ENCODE results near the gene CLMN. TPM values are rescaled to one million over a fixed set of nuclear protein-coding genes. Genes with fewer than 3 reads are reported as not detected.

Gene CLMN
- total and polyA plus RNA-seq, 2 of the 8 experiments (the other 6 are each of a cell fraction or from before 2014, with no cell fraction given) = 1.6 to 8.2 TPM

DNA sequence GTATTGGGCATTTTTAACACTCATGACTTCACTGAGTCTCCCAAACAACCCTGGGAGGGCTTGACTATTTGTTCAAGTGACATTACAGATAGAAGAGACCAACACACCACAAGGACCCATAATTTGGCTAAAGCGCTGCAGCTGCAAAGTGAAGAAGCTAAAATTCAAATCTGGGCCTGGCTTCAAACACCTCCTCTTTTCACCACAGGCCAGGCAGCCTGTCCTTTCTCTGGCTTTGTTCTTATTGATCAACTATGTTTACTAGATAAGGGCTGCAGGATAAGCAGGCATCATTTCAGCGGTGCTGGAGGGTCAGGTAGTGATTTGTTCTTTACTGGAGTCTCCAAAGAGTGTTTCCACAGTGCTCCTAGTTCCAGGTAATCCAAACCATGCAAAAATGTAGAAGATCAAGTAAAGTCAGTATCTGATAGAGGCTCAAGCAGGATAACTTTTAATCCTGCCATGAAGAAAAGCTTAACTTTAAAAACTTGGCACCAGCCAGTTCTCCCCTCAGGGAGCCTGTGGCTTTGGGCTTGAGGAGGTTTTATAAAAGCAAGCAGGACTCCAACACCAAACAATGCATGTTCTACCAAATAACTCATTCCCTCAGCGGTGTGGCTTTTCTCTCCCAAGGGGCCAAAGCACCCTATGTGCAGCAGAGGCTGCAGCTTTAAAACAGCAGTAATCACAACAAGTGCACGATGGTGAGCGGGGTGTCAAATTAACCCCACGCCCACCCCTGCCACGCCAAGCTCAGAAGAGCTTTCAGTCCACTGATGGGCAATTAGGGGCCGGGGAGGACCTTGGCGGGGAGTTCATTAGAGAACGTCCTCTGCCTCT lies 16.8 kb downstream of the CLMN start:
- Histone ChIP-seq H4K91ac (replicated peaks; ENCODE audit: insufficient read length, low read length) (no peak overlapping the region), H3K79me1 (ENCODE audit: low read depth, low read length) (no peaks in the 10 kb centered on the region), H3K36me3 (ENCODE audit: control insufficient read depth in 2 of 4, insufficient read depth in 4 of 4, low read length in 3 of 4) (no peaks in the 10 kb centered on the region), H3K9ac (replicated peaks in 1 of 4; ENCODE audit: extremely low read depth in 1 of 4, low read depth in 3 of 4, low read length in 3 of 4) (no peak overlapping the region), H3K23me2 (ENCODE audit: low read depth, low read length) (no peaks in the 10 kb centered on the region), H3K27ac (ENCODE audit: low read depth, low read length) (no peak overlapping the region), H3K4me1 (replicated peaks in 1 of 4; ENCODE audit: control insufficient read depth in 3 of 4, insufficient read depth in 4 of 4, low read length in 3 of 4) (no peaks in the 10 kb centered on the region), H2AK5ac (ENCODE audit: low read depth, low read length) (no peak overlapping the region), H3K18ac (ENCODE audit: extremely low read depth, low read length) (no peak overlapping the region), H2AFZ (ENCODE audit: low read length) (no peak overlapping the region), H3K4me3 (ENCODE audit: extremely low read depth in 1 of 4, insufficient read depth in 2 of 4, low read depth in 3 of 4, low read length in 4 of 4) (no peak overlapping the region), H2BK5ac (ENCODE audit: low read depth, low read length) (no peak overlapping the region), H4K5ac (ENCODE audit: insufficient read length, low read depth, low read length) (no peak overlapping the region), H3K4ac (replicated peaks; ENCODE audit: insufficient read length, low read depth, low read length) (no peak overlapping the region), H3K56ac (replicated peaks; ENCODE audit: insufficient read length, low read depth, low read length) (no peak overlapping the region), H3K27me3 (replicated peaks in 1 of 4; ENCODE audit: control insufficient read depth in 3 of 4, extremely low read depth in 1 of 4, insufficient read depth in 3 of 4, low read length in 3 of 4) (no peaks in the 10 kb centered on the region), H3K9me3 (ENCODE audit: insufficient read depth in 2 of 2, low read depth in 1 of 2, low read length in 1 of 2) (no peaks in the 10 kb centered on the region), H2BK120ac (replicated peaks; ENCODE audit: low read depth, low read length) (no peak overlapping the region), H2BK20ac (ENCODE audit: low read length) (no peak overlapping the region; the same call in 1 of the 2 replicates), H2BK12ac (ENCODE audit: low read depth, low read length) (no peak overlapping the region), H3K14ac (ENCODE audit: insufficient read length) (no peak overlapping the region), H3K4me2 (ENCODE audit: insufficient read depth in 1 of 2, low read depth in 2 of 2, low read length in 2 of 2) (no peak overlapping the region), H3K23ac (ENCODE audit: insufficient read length) (no peak overlapping the region), H4K20me1 (replicated peaks in 1 of 2; ENCODE audit: control insufficient read depth in 1 of 2, insufficient read depth in 2 of 2, low read length in 2 of 2) (peaks cover 0 to 2% of the 10 kb centered on the region in 2 experiments), H3K79me2 (ENCODE audit: control insufficient read depth in 1 of 2, insufficient read depth in 2 of 2, low read length in 2 of 2) (no peaks in the 10 kb centered on the region), H4K8ac (ENCODE audit: extremely low read depth, insufficient read depth, low read length) (no peak overlapping the region), H2BK15ac (ENCODE audit: low read length) (no peak overlapping the region)
- no peak for FAIRE-seq
- no peak for DNase-seq (ENCODE audit: low read depth in 1 of 2, low spot score in 2 of 2)
- ChIA-PET POLR2A (ENCODE audit: partially characterized antibody) (no interaction called here), CTCF (ENCODE audit: partially characterized antibody) (interaction anchor here (0.6 to 1.8 kb wide), 5 partner anchors 8 to 72 kb away, joined by 3 to 4 read pairs (median 3); no protein-coding TSS in a partner anchor)
- WGBS, 2 experiments (ENCODE audit: extremely low coverage in 1 of 2, insufficient coverage in 1 of 2, insufficient read length in 1 of 2, insufficient replicate concordance in 2 of 2, low coverage in 1 of 2, low lambda C conversion rate in 2 of 2, missing lambda C conversion rate in 1 of 2) = 92% methylated on average over 10 of the region's 10 CpGs; no CpG with 5 or more reads in 1 of the 2 experiments
- no peak for TF ChIP-seq KDM5A (IDR thresholded peaks at IDR 0.05; ENCODE audit: low read length)

Measured in H1 (cell line).